Endometrial microvascular endothelial cells (primary cell): ENCODE data around the gene CER1. TPM values are rescaled to one million over a fixed set of nuclear protein-coding genes. Genes with fewer than 3 reads are reported as not detected.
"Not testable (repeated sequence)": the region's sequence is repeated elsewhere in the genome, so short reads cannot be mapped to it uniquely, and the experiment has no call there.

Source experiments
- in situ Hi-C: cut with HindIII; loops from 2 replicates; pipeline ENCODE4 v1.10.0; 2017; ENCODE audit warnings: low sequenced_read_pairs, low pct_unique_long_range_greater_than_20kb; ENCODE audit errors: inconsistent ontology term
- total RNA-seq: library from RNA; depleted of rRNA; stranded (reverse); fragments of >200 nt; gene quantifications from one replicate; pipeline ENCODE4 v1.2.3, GENCODE V29; 2015; ENCODE audit errors: inconsistent ontology term

CER1 gene
- total RNA-seq, 1 donor from 2014 or later, result not detected

- in situ Hi-C loops, result no loop called here
Observed at GRCh38 chr9:14730461-14730898, 7.9 kb upstream of the CER1 start.

GRCh38 chr9:14723301-14723700 is 768 bp upstream of the CER1 start:
- in situ Hi-C loops, result no loop called here

GRCh38 chr9:14719231-14719923 is 3.2 kb downstream of the CER1 start:
- in situ Hi-C loops, result no loop called here

GRCh38 chr9:14715102-14715501 is 7.4 kb downstream of the CER1 start:
- in situ Hi-C loops, result no loop called here

- in situ Hi-C loops, result no loop called here
Observed at GRCh38 chr9:14713187-14713767, 9.3 kb downstream of the CER1 start.

- in situ Hi-C loops, result no loop called here
Observed at GRCh38 chr9:14710804-14711203, 11.7 kb downstream of the CER1 start.

- in situ Hi-C loops, result no loop called here
Observed at GRCh38 chr9:14706530-14707140, 15.9 kb downstream of the CER1 start.

- in situ Hi-C loops, result no loop called here
Observed at GRCh38 chr9:14705079-14705478, 17.5 kb downstream of the CER1 start.

GRCh38 chr9:14704281-14704680 is 18.3 kb downstream of the CER1 start:
- in situ Hi-C loops, result no loop called here

- in situ Hi-C loops, result no loop called here
Observed at GRCh38 chr9:14702200-14702720, 20.3 kb downstream of the CER1 start.

- in situ Hi-C loops, result no loop called here
Observed at GRCh38 chr9:14693251-14693861, 29.2 kb downstream of the CER1 start, which contains the start of gene ZDHHC21. Gene ZDHHC21, minus strand, starts transcription at chr9:14693432. Its CDS starts 19,092 bp downstream, at chr9:14674340.

GRCh38 chr9:14692470-14693250 is 29.9 kb downstream of the CER1 start:
- in situ Hi-C loops, result no loop called here

- in situ Hi-C loops, result no loop called here
Observed at GRCh38 chr9:14690948-14691730, 31.4 kb downstream of the CER1 start.

- in situ Hi-C loops, result no loop called here
Observed at GRCh38 chr9:14687042-14687719, 35.4 kb downstream of the CER1 start.

- in situ Hi-C loops, result no loop called here
Observed at GRCh38 chr9:14686168-14686567, 36.4 kb downstream of the CER1 start.

- in situ Hi-C loops, result not testable (repeated sequence)
Observed at GRCh38 chr9:14682616-14683015, 39.9 kb downstream of the CER1 start.

GRCh38 chr9:14678776-14679175 is 43.8 kb downstream of the CER1 start:
- in situ Hi-C loops, result no loop called here

- in situ Hi-C loops, result no loop called here
Observed at GRCh38 chr9:14677872-14678271, 44.7 kb downstream of the CER1 start.
